ENCODE measurements around the gene ANKRD31.

GRCh38 chr5:75037106-75037505, 199.6 kb downstream of the ANKRD31 start:
- no peak for TF ChIP-seq CTCF (IDR thresholded peaks at IDR 0.05)
- TF ChIP-seq SMAD3 (CRISPR knock-in tag; IDR thresholded peaks at IDR 0.05; ENCODE audit: borderline replicate concordance), result no peak
- no peak for TF ChIP-seq ZBTB43 (CRISPR knock-in tag; IDR thresholded peaks at IDR 0.05)
- no peak for TF ChIP-seq ZNF232 (CRISPR knock-in tag; IDR thresholded peaks at IDR 0.05)
- no peak for TF ChIP-seq RORB (CRISPR knock-in tag; IDR thresholded peaks at IDR 0.05)
- TF ChIP-seq NFYB (CRISPR knock-in tag; conservative IDR thresholded peaks at IDR 0.05; ENCODE audit: low read depth), result no peak
- no peak for TF ChIP-seq ARID4B (CRISPR knock-in tag; IDR thresholded peaks at IDR 0.05; ENCODE audit: borderline replicate concordance)
- no peak for TF ChIP-seq CREM (CRISPR knock-in tag; IDR thresholded peaks at IDR 0.05)
- TF ChIP-seq MAX (CRISPR knock-in tag; IDR thresholded peaks at IDR 0.05), result no peak

Data from WTC11 (cell line).